Urothelium cell line (cell line): ENCODE data around the gene OR2T35.
"Not testable (repeated sequence)": the region's sequence is repeated elsewhere in the genome, so short reads cannot be mapped to it uniquely, and the experiment has no call there.

Source experiments
- DNase-seq: peaks from one replicate; pipeline ENCODE4 v3.0.0; 2011; ENCODE audit warnings: low spot score, mixed read lengths
- FAIRE-seq: peaks from 2 replicates; lab custom pipeline; 2011; peaks lifted over from hg19 to GRCh38; lab: Jason Lieb, UNC

Gene OR2T35

GRCh38 chr1:248645178-248645577 lies at the start of gene OR2T35:
Gene OR2T35, minus strand, starts transcription at chr1:248645278. Its CDS starts 6,020 bp downstream, at chr1:248639258.
- not testable (repeated sequence) for FAIRE-seq, DNase-seq

- FAIRE-seq: no peak
- DNase-seq: no peak
These were observed 46.6 kb upstream of the OR2T35 start for GRCh38 chr1:248691567-248692155.

- no peak for FAIRE-seq
- DNase-seq: no peak
These were observed 43.6 kb upstream of the OR2T35 start for GRCh38 chr1:248688527-248689298.

GRCh38 chr1:248686815-248687214 lies 41.7 kb upstream of the OR2T35 start:
- DNase-seq (no peak), FAIRE-seq (no peak)

GRCh38 chr1:248681651-248682050 lies 36.6 kb upstream of the OR2T35 start:
- DNase-seq (no peak), FAIRE-seq (no peak)

GRCh38 chr1:248670003-248670402 lies 24.9 kb upstream of the OR2T35 start:
- no peak for DNase-seq
- no peak for FAIRE-seq

- not testable (repeated sequence) for DNase-seq, FAIRE-seq
These were observed 18.6 kb upstream of the OR2T35 start for GRCh38 chr1:248663453-248664328.

- not testable (repeated sequence) for DNase-seq, FAIRE-seq
These were observed 11.7 kb upstream of the OR2T35 start for GRCh38 chr1:248656797-248657196.

- DNase-seq, FAIRE-seq: not testable (repeated sequence)
These were observed 10.3 kb upstream of the OR2T35 start, which contains the start of gene OR2T27 for GRCh38 chr1:248655354-248655753. Gene OR2T27, minus strand, starts transcription at chr1:248655528. Its CDS starts 4,644 bp downstream, at chr1:248650884.

GRCh38 chr1:248648770-248649536 lies 3.9 kb upstream of the OR2T35 start:
- DNase-seq, FAIRE-seq: not testable (repeated sequence)

GRCh38 chr1:248642971-248643651 lies 2.0 kb downstream of the OR2T35 start:
- DNase-seq, FAIRE-seq: not testable (repeated sequence)

- not testable (repeated sequence) for DNase-seq, FAIRE-seq
These were observed 3.5 kb downstream of the OR2T35 start for GRCh38 chr1:248641583-248641982.

GRCh38 chr1:248640906-248641305 lies 4.2 kb downstream of the OR2T35 start:
- DNase-seq, FAIRE-seq: not testable (repeated sequence)

GRCh38 chr1:248639652-248640051 lies 5.4 kb downstream of the OR2T35 start:
- not testable (repeated sequence) for DNase-seq, FAIRE-seq

GRCh38 chr1:248636612-248637011 lies 8.5 kb downstream of the OR2T35 start:
- DNase-seq, FAIRE-seq: not testable (repeated sequence)

- not testable (repeated sequence) for DNase-seq
- FAIRE-seq: peak; percentile 50
These were observed 10.1 kb downstream of the OR2T35 start, which contains the start of gene OR2T11 for GRCh38 chr1:248634991-248635390. Gene OR2T11, minus strand, starts transcription at chr1:248635091. Its CDS starts 7,963 bp downstream, at chr1:248627128.

- FAIRE-seq (no peak), DNase-seq (no peak)
These were observed 13.6 kb downstream of the OR2T35 start for GRCh38 chr1:248631354-248632008.

- FAIRE-seq: no peak
These were observed 14.5 kb downstream of the OR2T35 start for GRCh38 chr1:248630551-248630950.

More at GRCh38 chr1:248630551-248630950, 14.5 kb downstream of the OR2T35 start:
- DNase-seq: no peak
